GM18508 (cell line): ENCODE results near the gene SNAI1.
"Not testable (repeated sequence)": the region's sequence is repeated elsewhere in the genome, so short reads cannot be mapped to it uniquely, and the experiment has no call there.

Experiments used
- ATAC-seq: cut with Tn5 transposase; IDR thresholded peaks from one replicate; pipeline ENCODE4 v1.9.1; 2021; ENCODE audit warnings: moderate number of reproducible peaks; ENCODE audit not compliant: insufficient read depth, unreplicated experiment

Gene SNAI1

DNA sequence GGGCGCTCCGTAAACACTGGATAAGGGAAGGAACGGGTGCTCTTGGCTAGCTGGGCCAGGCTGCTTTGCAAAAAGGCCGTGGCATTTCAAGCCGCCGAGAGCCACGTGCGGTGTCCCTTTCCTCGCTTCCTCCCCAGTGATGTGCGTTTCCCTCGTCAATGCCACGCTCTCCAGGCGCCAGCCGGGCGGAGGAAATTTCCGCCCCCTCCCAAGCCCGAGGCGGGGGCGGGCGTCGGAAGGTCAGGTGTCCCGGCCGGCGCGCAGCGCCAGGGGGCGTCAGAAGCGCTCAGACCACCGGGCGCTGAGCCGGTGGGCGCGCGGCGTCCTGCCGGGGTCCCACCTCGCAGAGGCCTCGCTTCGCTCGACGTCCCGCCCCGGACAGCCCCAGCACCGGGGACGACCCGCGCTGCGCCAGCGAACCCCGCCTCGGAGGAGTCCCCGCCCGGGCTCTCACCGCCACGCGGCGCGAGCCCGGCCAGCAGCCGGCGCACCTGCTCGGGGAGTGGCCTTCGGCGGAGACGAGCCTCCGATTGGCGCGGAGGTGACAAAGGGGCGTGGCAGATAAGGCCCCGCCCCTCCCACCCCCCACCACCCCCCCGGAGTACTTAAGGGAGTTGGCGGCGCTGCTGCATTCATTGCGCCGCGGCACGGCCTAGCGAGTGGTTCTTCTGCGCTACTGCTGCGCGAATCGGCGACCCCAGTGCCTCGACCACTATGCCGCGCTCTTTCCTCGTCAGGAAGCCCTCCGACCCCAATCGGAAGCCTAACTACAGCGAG, at the start of gene SNAI1:
SNAI1 (plus strand) TSS at position 635 of the 777 bp plus-strand sequence; CDS start at position 715, 80 bp downstream.
- ATAC-seq, result no peak

- no peak for ATAC-seq
Measured at GRCh38 chr20:49935746-49936152, 47.0 kb upstream of the SNAI1 start.

- no peak for ATAC-seq
Measured at GRCh38 chr20:49936153-49937026, 46.4 kb upstream of the SNAI1 start, which contains the start of gene RNF114. RNF114 (plus strand) TSS chr20:49936397; CDS start chr20:49936413, 16 bp downstream.

GRCh38 chr20:49937027-49937929, 45.5 kb upstream of the SNAI1 start:
- ATAC-seq, result no peak

GRCh38 chr20:49938173-49939163, 44.3 kb upstream of the SNAI1 start:
- no peak for ATAC-seq

DNA sequence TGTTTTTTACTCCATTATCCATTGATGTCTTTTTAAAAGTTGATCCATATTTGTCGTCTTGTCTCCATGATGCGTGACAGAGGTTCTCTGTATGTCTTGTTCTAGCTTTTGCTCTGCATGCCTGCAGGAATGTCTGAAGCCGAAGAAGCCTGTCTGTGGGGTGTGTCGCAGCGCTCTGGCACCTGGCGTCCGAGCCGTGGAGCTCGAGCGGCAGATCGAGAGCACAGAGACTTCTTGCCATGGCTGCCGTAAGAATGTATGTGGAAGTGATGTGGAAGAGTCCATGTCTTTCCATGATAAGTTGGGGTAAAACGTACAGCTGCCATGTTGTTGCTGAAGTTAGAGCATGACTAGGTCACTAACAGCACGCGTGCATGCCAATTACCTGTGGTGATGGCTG, 41.3 kb upstream of the SNAI1 start:
- no peak for ATAC-seq

GRCh38 chr20:49942303-49942702, 40.5 kb upstream of the SNAI1 start:
- ATAC-seq, result no peak

- no peak for ATAC-seq
Measured at GRCh38 chr20:49942942-49943341, 39.8 kb upstream of the SNAI1 start.

GRCh38 chr20:49945306-49945700, 37.5 kb upstream of the SNAI1 start:
- ATAC-seq, result no peak

DNA sequence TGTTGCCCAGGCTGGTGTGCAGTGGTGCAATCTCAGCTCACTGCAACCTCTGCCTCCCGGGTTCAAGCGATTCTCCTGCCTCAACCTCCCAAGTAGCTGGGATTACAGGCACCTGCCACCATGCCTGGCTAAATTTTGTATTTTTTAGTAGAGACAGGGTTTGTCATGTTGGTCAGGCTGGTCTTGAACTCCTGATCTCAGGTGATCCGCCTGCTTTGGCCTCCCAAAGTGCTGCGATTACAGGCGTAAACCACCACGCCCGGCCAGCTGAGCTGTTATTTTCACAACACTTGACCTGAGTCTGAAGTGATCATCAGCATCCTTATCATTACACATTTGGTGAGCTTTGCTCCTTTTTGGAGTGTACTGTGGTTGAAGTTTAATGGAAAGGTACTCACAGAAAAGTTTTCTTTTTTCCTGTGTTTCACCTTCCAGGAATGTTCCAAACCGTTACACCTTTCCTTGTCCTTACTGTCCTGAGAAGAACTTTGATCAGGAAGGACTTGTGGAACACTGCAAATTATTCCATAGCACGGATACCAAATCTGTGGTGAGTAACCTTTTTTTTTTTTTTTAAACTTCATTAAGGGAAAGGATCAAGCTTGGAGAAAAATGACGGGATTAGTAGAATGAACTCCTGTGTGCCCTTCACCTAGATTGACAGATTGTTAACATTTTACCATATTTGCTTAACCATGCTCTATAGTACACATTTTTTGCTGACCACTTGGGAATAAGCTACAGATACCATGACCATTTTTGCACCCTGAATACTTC, 36.9 kb upstream of the SNAI1 start:
- ATAC-seq, result no peak

DNA sequence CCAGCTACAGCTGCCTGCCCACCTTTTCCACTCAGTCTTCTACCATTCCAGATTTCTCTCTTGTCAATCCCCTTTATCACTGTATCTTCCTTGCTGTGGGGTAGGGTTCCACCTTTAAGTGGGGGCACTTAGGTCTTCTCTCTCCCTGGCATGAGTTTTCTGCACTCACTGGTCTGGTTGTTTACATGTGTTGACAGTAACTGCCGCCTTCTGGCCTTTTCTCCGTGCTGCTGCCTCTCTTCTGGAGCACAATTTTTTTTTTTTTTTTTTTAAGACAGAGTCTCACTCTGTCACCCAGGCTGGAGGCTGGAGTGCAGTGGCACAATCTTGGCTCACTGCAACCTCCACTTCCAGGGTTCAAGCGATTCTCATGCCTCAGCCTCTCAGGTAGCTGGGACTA, 34.6 kb upstream of the SNAI1 start:
- ATAC-seq, result no peak

GRCh38 chr20:49948809-49949507, 33.8 kb upstream of the SNAI1 start:
- no peak for ATAC-seq

DNA sequence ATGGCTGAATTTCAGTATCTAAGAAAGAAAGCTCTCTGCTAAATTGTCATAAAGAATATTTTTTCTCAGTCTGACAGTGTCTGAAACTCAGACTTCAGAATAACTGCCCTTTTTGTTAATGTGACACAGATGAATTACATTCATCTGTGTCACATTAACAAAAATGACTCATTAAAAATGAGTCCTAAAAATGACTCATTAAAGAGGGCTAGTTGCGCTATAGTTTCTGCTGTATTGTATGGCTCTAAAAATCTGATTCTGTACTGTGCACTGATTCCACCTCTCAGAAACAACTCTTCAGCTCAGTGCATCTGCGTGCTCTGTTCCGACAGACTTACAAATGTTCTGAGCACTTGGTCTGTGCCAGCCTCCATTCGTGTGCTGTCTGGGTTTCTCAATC, 31.6 kb upstream of the SNAI1 start:
- ATAC-seq, result no peak

DNA sequence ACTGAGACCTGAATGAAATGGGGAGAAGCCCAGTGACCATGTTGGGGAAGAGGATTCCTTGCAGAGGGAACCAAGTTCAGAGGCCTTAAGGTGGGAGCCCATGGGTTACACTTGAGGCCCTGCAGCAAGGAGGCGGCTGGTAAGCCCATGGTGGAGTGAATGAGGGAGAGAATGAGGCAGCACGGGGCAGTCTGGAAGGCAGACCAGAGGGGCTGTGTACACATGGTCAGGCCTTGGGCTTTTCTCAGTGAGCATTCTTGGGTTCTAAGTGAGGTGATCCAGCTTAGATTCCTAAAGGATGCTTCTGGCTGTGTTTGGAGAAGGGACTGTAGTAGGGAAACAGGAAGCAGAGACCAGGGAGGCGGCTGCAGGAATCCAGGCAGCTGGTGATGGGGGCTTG, 27.6 kb upstream of the SNAI1 start:
- ATAC-seq, result no peak

DNA sequence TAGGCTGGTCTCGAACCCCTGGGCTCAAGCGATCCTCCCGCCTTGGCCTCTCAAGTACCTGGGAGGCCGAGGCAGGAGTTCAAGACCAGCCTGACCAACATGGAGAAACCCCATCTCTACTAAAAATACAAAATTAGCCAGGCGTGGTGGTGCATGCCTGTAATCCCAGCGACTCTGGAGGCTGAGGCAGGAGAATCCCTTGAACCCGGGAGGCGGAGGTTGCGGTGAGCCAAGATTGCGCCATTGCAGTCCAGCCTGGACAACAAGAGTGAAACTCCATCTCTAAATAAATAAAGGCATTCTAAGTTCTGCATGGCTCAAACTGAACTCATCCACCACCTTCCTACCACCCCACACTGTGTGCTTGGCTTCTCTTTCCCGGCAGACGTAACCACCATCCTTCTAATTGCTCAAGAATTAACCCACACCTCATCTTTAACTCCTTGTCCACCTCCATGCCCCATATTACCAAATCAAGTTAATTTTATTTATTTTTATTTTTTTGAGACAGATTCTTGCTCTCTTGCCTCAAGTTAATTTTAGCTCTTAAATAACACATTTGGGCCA, 26.9 kb upstream of the SNAI1 start:
- not testable (repeated sequence) for ATAC-seq

DNA sequence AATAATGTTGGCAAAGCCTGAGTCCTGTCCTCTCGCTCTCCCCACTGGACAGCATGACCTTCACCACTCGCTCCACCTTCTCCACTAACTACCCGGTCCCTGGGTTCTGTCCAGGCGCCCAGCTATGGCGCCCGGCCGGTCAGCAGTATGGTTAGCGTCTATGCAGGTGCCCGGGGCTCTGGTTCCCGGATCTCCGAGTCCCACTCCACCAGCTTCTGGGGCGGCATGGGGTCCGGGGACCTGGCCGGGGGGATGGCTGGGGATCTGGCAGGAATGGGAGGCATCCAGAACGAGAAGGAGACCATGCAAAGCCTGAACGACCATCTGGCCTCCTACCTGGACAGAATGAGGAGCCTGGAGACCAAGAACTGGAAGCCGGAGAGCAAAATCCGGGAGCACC, 26.1 kb upstream of the SNAI1 start:
- ATAC-seq, result no peak

GRCh38 chr20:49957089-49957938, 25.5 kb upstream of the SNAI1 start:
- ATAC-seq, result not testable (repeated sequence)
